GOT3 (cell line): ENCODE measurements around the gene DRGX.

Experiments used
- DNase-seq: peaks from one replicate; lab custom pipeline; 2025; ENCODE audit warnings: mixed read lengths; lab: John Stamatoyannopoulos, UW

Gene DRGX

GRCh38 chr10:49318755-49319154 lies 77.1 kb downstream of the DRGX start:
- DNase-seq, result no peak

GRCh38 chr10:49318028-49318427 lies 77.9 kb downstream of the DRGX start:
- DNase-seq, result no peak

GRCh38 chr10:49314806-49315205 lies 81.1 kb downstream of the DRGX start:
- no peak for DNase-seq
